AG09319 (cell line): ENCODE results near the gene STAB2.

Experiments used
- DNase-seq: peaks from one replicate; pipeline ENCODE4 v3.0.0-alpha.2; 2010; ENCODE audit warnings: low read depth; ENCODE audit errors: extremely low read depth
- CTCF ChIP-seq: IDR thresholded peaks from 2 replicates; pipeline ENCODE4 v1.5.1; 2011; ENCODE audit warnings: low read depth, mild to moderate bottlenecking, inconsistent platforms, low read length, moderate library complexity

The STAB2 gene

DNA sequence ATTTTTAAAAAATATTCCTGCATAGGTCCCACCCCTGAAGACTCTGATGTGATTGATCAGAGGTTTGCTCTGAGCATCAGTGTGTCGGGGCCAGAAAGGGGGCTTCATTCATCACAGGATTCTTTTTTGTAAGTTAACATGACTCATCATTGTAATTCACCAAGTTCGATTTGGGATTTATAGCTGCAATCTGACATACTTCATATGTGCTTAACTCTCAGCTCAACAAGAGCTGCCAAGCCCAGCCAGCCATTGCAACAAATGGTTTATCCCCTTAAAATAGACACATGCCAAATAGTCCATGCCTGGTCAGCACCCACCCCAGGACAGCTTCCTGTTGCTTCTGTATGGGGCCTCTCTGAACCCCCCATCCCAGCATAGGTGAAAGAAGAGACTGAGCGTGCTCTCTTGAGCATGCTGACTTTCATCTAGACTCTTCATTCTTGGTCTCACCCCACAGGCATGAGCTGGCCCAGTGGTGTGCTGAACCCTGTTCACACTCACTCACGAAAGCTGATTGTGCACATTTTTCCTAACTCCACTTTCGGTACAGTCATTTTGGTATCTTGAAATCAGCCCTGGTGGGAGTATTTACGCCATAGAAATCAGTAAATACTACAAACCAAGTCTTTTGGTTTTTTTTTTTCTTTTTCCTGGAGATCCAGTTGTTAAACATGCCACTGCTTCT lies 101.4 kb downstream of the STAB2 start:
- no peak for DNase-seq
- TF ChIP-seq CTCF = no peak

DNA sequence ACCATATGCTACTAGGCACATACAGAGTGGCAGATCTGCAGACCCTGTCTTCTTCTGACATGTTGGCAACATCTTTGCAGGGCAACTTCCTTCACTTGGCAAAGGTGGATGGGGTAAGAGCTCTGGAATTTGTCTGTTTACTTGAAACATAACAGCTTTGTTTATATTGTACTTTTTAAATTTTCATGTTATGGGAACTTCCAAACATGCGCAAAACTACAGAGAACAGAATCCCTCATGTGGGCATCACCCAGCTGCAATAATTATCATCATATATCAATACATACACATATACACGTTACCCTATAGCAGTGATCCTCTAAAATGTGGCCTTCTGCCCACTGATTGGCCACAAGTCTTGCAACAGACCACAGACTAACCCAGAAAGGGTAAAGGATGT lies 103.4 kb downstream of the STAB2 start:
- no peak for TF ChIP-seq CTCF
- no peak for DNase-seq

GRCh38 chr12:103691063-103691462 lies 104.0 kb downstream of the STAB2 start:
- no peak for DNase-seq
- TF ChIP-seq CTCF = no peak

- no peak for DNase-seq
- TF ChIP-seq CTCF = no peak
Observed at GRCh38 chr12:103696101-103696500, 109.0 kb downstream of the STAB2 start.

GRCh38 chr12:103697971-103698751 lies 111.1 kb downstream of the STAB2 start:
- no peak for DNase-seq
- TF ChIP-seq CTCF = no peak

DNA sequence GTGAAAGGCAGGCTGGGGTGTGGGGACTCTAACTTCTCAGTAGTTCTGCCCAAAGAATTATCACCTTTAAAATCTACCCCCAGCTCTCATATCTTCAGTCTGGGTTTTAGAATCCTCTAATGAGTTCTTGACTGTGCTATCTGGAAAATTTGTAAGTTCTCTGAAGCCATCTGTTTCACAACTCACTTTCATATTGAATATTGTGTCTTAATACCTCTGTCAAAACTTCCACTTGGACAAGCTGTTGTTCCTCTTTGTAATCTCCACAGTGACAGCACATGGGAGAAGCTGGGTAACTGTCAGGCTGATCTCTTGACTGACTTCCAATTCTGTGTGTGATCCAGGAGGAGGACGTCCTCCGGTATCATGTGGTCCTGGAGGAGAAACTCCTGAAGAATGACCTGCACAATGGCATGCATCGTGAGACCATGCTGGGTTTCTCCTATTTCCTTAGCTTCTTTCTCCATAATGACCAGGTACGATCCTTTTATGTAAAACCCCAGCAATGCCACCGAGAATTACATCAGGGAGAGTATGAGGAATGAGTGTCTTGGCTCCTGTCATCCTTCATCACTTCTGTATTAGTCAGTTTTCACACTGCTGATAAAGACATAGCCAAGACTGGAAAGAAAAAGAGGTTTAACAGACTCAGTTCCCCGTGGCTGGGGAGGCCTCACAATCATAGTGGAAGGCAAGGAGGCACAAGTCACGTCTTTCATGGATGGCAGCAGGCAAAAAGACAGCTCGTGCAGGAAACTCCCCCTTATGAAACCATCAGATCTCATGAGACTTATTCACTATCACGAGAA lies 111.9 kb downstream of the STAB2 start:
- no peak for TF ChIP-seq CTCF
- DNase-seq = no peak

DNA sequence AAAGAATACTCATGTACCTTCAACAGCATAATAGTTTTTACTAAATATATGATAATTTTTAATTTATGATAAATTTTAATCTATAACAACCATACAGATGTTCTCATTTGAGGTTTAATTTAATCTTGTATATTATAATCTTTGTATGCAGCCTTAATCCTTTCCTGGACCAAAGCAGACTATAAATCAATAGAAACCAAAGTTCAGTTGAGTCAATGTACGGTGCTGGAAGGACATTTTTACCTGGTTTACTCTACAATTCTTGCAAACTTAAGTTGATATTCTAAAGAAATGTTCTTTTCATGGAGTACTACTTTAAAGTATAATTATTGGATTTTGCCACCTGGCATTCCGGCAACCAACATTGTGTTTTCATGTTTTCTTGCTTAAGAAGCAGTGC lies 118.0 kb downstream of the STAB2 start:
- no peak for TF ChIP-seq CTCF
- no peak for DNase-seq
